OCI-LY7 (cell line): ENCODE measurements around the gene C7orf25. TPM values are rescaled to one million over a fixed set of nuclear protein-coding genes. Genes with fewer than 3 reads are reported as not detected.

ENCODE experiments used
- Bru-seq: library from RNA; stranded (reverse); fragments of 400-500 nt; gene quantifications from one replicate; lab custom pipeline; 2021; lab: Mats Ljungman, UMichigan
- BruChase-seq, 2 experiments: library from RNA; stranded (reverse); fragments of 400-500 nt; gene quantifications; one replicate each; lab custom pipeline; 2021; lab: Mats Ljungman, UMichigan
- BruUV-seq: library from RNA; stranded (reverse); fragments of 400-500 nt; replicated peaks from 2 replicates; lab custom pipeline; 2021; lab: Mats Ljungman, UMichigan
- CTCF ChIA-PET: fragments of 300-600 bp; sonication (Branson Sonifier 250); formaldehyde crosslinking; loops from one replicate; lab custom pipeline; 2022; ENCODE audit warnings: antibody characterized with exemption; ENCODE audit not compliant: unreplicated experiment; lab: Charles Lee
- POLR2A ChIA-PET: fragments of 300-600 bp; sonication (Branson Sonifier 250); formaldehyde crosslinking; loops from one replicate; lab custom pipeline; 2022; ENCODE audit warnings: antibody characterized with exemption; lab: Charles Lee
- DNase-seq: peaks from one replicate; pipeline ENCODE4 v3.0.0-alpha.2; 2015; ENCODE audit warnings: low spot score
- H2AFZ ChIP-seq: fragments of 200-600 bp; sonication (generic), shearing (Covaris generic); 2 replicates; pipeline ENCODE4 v1.6.1; 2014; ENCODE audit warnings: mild to moderate bottlenecking, antibody characterized with exemption, low read length, moderate library complexity
- H3K27ac ChIP-seq: fragments of 200-600 bp; sonication (generic); 2 replicates; pipeline ENCODE4 v1.5.1; 2014; ENCODE audit warnings: mixed run types, low read depth, mild to moderate bottlenecking, moderate library complexity, low read length, inconsistent platforms; ENCODE audit not compliant: poor library complexity, severe bottlenecking
- H3K36me3 ChIP-seq: fragments of 200-600 bp; sonication (generic); 2 replicates; pipeline ENCODE4 v1.6.1; 2014; ENCODE audit warnings: mild to moderate bottlenecking, antibody characterized with exemption, low read length, moderate library complexity, mixed read lengths; ENCODE audit not compliant: insufficient read depth
- H3K4me1 ChIP-seq: fragments of 200-600 bp; sonication (generic); 2 replicates; pipeline ENCODE4 v1.5.1; 2014; ENCODE audit warnings: mild to moderate bottlenecking, low read length; ENCODE audit not compliant: insufficient read depth, poor library complexity, severe bottlenecking
- H3K4me2 ChIP-seq: fragments of 200-600 bp; sonication (generic); 2 replicates; pipeline ENCODE4 v1.6.1; 2014; ENCODE audit warnings: mild to moderate bottlenecking, low read length
- H3K4me3 ChIP-seq: fragments of 200-600 bp; sonication (generic); 2 replicates; pipeline ENCODE4 v1.5.1; 2014; ENCODE audit warnings: mild to moderate bottlenecking, low read depth, low read length; ENCODE audit not compliant: poor library complexity, severe bottlenecking
- H3K79me2 ChIP-seq: fragments of 200-600 bp; sonication (generic); 2 replicates; pipeline ENCODE4 v1.6.1; 2016; ENCODE audit warnings: low read depth, mild to moderate bottlenecking, low read length, moderate library complexity, mixed read lengths; ENCODE audit not compliant: insufficient read depth
- H3K9me2 ChIP-seq: fragments of 200-600 bp; sonication (generic); 2 replicates; pipeline ENCODE4 v1.6.1; 2016; ENCODE audit warnings: mild to moderate bottlenecking, low read length, mixed read lengths; ENCODE audit not compliant: insufficient read depth
- H3K9me3 ChIP-seq: fragments of 200-600 bp; sonication (generic); 2 replicates; pipeline ENCODE4 v1.6.1; 2014; ENCODE audit warnings: mild to moderate bottlenecking, mixed run types, low read length, mixed read lengths
- H4K20me1 ChIP-seq: fragments of 200-600 bp; sonication (generic); 2 replicates; pipeline ENCODE4 v1.6.1; 2014; ENCODE audit warnings: mild to moderate bottlenecking, antibody characterized with exemption, low read length, moderate library complexity, mixed read lengths; ENCODE audit not compliant: insufficient read depth
- CTCF ChIP-seq: fragments of 200-600 bp; sonication (generic); conservative IDR thresholded peaks from 2 replicates; pipeline ENCODE4 v1.5.1; 2014; ENCODE audit warnings: mild to moderate bottlenecking, antibody characterized with exemption, low read length, moderate library complexity, mixed read lengths
- EZH2phosphoT487 ChIP-seq: fragments of 200-600 bp; sonication (generic); IDR thresholded peaks from 2 replicates; pipeline ENCODE4 v1.6.1; 2018; ENCODE audit warnings: low read depth, borderline replicate concordance, mild to moderate bottlenecking, mixed run types, antibody characterized with exemption, low read length, moderate library complexity, mixed read lengths
- intact Hi-C: fragments of 100-400 bp; cut with micrococcal nuclease; formaldehyde crosslinking; loops from one replicate; pipeline ENCODE4 v1.10.0; 2022; ENCODE audit not compliant: unreplicated experiment
- long read RNA-seq: library from polyadenylated mRNA; stranded (forward); transcript quantifications from one replicate; pipeline ENCODE4 v2.0.0, GENCODE V29; 2022
- total RNA-seq, 2 experiments: library from RNA; depleted of rRNA in 1 of 2; stranded (reverse); fragments of >200 nt in 1 of 2; shearing (Covaris generic) in 1 of 2; gene quantifications; 2 replicates each; pipeline ENCODE4 v1.2.3, GENCODE V29; 2014 to 2022

C7orf25 gene
- total RNA-seq (2014; rRNA removed; shearing (Covaris generic)), result 2.3 and 6.0 TPM in 2 replicates
- total RNA-seq (2022), result 7.3 and 9.1 TPM in 2 replicates
- Bru-seq, nascent RNA, result percentile 62 among the genes with signal in this experiment
- percentile 53 among the genes with signal in this experiment for BruChase-seq, experiment 1, labeled RNA remaining after a 6-hour chase
- percentile 59 among the genes with signal in this experiment for BruChase-seq, experiment 2, labeled RNA remaining after a 2-hour chase
- long read RNA-seq, transcript C7orf25-201 (2 exons, 2,451 nt), result major isoform, 18 of 24 reads
- long read RNA-seq, partial matches to known transcripts, result 0 of 24 reads
- long read RNA-seq, other reads (novel, unspliced or antisense), result 1 of 24 reads

- BruUV-seq, result no TSS peak
- Histone ChIP-seq H2AFZ (peak within 1 kb of the TSS; percentile 84), H3K4me2 (peak within 1 kb of the TSS; percentile 96), H3K9me3 (no peaks in the 10 kb centered on the region), H3K27ac (peak within 1 kb of the TSS; percentile 24), H3K9me2 (no peaks in the 10 kb centered on the region), H3K4me3 (peak within 1 kb of the TSS; percentile 82), H3K4me1 (peaks cover 22% of the 10 kb centered on the region), H4K20me1 (peaks cover 7% of the 10 kb centered on the region; the same call in 1 of the 2 replicates), H3K36me3 (peaks cover 44% of the 10 kb centered on the region), H3K79me2 (peaks cover 10% of the 10 kb centered on the region; the same call in 1 of the 2 replicates)
- no peak for TF ChIP-seq EZH2phosphoT487
- TF ChIP-seq CTCF, result peak; percentile 44; the same call in 1 of the 2 replicates
- POLR2A ChIA-PET, result interaction anchor here (0.7 to 1.7 kb wide), 9 partner anchors 10 to 29 kb away, joined by 3 to 25 read pairs (median 5); partner anchors contain the start of genes MRPL32 and PSMA2
- CTCF ChIA-PET, result no interaction called here
- peak; percentile 97 for DNase-seq
- intact Hi-C loops, result loop anchor here (2.0 kb wide), 1 partner anchor 23 kb away; no protein-coding TSS in a partner anchor
These were observed at the start of gene C7orf25 for GRCh38 chr7:42911454-42912447. Gene C7orf25, minus strand, starts transcription at chr7:42912070. Its CDS starts 1,170 bp downstream, at chr7:42910900.

- peak overlapping the region; percentile 10; the same call in 1 of the 2 replicates for H2AFZ ChIP-seq
- no peak overlapping the region for H3K27ac ChIP-seq
- H3K4me2 ChIP-seq, result no peak overlapping the region
- no peak for DNase-seq
- no peaks in the 10 kb centered on the region for H3K9me2 ChIP-seq
- no peaks in the 10 kb centered on the region for H3K4me1 ChIP-seq
- no peak for TF ChIP-seq CTCF
- no peak for TF ChIP-seq EZH2phosphoT487
- CTCF ChIA-PET, result no interaction called here
- no peaks in the 10 kb centered on the region for H4K20me1 ChIP-seq
- no peaks in the 10 kb centered on the region; the same call in 1 of the 2 replicates for H3K36me3 ChIP-seq
- POLR2A ChIA-PET, result interaction anchor here (0.7 to 1.0 kb wide), 2 partner anchors 15 to 21 kb away, joined by 3 to 6 read pairs; no protein-coding TSS in a partner anchor
- intact Hi-C loops, result no loop called here
- no peak overlapping the region for H3K4me3 ChIP-seq
- no peaks in the 10 kb centered on the region for H3K79me2 ChIP-seq
- peaks cover 19% of the 10 kb centered on the region for H3K9me3 ChIP-seq
- no TSS peak for BruUV-seq
These were observed 49.3 kb upstream of the C7orf25 start for GRCh38 chr7:42961170-42961569.
